HG02678 (cell line): ENCODE results near the gene KCNN3.
"Not testable (repeated sequence)": the region's sequence is repeated elsewhere in the genome, so short reads cannot be mapped to it uniquely, and the experiment has no call there.

Experiments used
- ATAC-seq: cut with Tn5 transposase; IDR thresholded peaks from one replicate; pipeline ENCODE4 v1.9.1; 2021; ENCODE audit warnings: mild to moderate bottlenecking, moderate library complexity; ENCODE audit not compliant: unreplicated experiment

The KCNN3 gene

DNA sequence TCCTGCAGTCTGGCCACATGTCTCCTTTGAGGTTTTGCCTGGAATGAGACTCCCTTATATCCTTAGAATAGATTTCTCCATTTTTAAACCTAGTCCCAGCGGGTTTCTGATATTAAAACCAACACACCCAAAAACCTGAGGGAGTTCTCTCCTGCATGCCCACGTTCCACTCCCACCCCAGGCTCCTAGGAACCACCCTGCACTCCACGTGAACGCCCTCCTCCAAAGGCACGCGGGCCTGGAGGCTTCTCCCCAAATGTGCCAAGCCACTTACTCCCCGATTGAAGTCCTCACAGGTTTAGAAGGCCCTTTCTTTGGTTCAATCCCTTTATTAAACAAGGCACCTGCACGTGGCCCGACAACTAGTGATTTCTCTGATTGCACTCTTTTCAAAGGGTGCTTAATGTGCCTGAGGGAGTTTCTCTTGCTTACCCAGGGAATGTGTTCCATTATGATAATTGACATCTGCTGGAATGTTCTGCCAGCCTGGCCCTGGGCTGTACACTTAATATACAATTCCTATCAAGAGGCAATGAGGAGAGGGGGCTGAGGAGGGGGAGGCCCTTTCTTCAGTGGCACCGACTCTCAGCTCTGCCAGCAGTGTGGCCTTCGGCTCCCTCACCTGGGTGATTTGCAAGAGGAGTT, 157.8 kb downstream of the KCNN3 start:
- no peak for ATAC-seq

- no peak for ATAC-seq
These were observed 158.7 kb downstream of the KCNN3 start for GRCh38 chr1:154711416-154711815.

DNA sequence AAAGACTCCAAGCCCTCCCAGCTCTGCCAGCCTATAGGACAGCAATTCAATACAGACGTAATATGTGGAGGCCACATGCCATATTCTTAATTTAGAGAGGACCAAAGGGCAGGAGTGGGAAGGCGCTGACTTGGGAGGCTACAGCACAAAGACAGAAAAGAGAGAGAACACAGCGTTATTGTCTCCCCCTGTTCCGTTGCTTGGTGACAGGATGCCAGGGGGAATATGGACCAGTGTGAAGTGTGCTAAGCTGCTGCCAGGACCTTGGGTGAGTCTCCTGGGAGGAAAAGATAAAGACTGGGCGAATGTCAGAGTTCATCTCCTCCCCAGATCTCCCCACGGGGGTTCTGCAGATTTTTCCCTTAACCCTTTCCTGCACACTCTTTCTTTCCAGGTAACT, 160.0 kb downstream of the KCNN3 start:
- no peak for ATAC-seq

- ATAC-seq: no peak
These were observed 162.1 kb downstream of the KCNN3 start for GRCh38 chr1:154707901-154708463.

DNA sequence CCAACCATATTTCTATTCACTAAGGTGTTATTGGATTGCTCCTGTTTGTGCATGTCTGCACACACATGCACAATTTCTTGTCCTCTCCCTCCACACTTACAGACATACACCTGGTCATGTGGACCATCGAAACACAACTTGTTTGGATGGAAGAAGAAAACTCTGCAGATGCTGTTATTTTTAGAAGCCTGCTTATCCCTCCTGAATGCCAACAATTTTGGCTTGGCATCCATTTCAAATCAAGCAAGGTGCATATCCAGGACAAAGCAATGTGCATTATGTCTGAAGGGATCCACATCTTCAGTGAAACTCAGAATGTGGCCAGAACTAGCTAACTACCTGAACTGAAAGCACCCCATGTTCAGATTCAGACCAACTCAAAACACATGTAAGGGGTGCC, 163.2 kb downstream of the KCNN3 start:
- ATAC-seq: no peak

DNA sequence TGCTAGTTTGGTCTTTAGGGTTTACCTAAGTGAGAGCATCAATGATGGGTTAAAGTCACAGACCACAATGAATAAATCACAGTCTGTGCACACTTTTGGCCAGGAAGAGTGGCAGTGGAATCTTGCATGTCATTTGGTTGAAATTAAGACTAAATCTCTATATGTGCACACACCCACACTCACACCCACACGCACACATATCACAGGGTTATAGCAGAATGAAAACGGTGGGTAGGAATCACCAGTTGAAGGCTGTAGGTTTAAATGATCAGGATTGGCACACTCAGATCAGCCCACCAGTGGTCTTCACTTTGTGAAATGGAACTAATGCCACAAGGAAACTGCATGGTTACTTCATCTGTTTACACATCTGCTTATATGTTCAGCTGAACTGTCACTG, 164.5 kb downstream of the KCNN3 start:
- no peak for ATAC-seq

- no peak for ATAC-seq
These were observed 166.9 kb downstream of the KCNN3 start for GRCh38 chr1:154703170-154703569.

DNA sequence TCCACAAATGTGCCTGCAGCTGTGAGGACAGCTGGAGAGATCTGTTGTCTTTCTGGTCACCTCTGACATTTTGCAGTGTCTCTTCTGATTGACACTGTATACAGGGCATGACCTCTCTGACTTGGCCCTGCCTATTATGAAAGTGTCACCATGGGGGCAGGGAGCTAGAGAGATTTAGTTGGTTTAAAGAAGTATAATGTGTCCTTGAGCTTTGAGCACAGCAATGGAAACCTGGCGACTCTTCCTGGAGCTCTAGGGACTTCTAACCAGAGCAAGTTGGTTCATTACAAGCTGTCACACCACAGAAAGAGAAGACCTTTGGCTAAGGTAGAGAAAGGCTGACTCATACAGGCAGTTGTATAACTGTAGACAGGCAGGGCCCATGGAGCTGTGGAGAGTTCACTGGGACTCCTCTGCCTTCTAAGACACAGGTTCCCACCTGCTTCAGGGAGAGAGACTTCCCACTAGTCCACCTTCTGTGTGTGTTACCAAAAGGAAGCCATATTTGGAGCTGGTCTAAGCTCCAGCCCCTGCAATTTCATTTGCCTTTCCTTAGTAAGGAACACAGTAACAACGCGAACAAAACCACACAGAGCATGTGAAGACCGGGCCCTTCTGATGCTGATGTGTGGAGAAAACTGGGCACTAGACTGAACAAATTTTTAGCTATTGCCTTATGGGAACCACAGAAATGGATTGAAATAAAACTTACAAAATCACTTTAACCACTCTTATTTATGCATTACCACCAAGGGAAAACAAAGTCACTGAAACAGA, 171.6 kb downstream of the KCNN3 start:
- no peak for ATAC-seq

DNA sequence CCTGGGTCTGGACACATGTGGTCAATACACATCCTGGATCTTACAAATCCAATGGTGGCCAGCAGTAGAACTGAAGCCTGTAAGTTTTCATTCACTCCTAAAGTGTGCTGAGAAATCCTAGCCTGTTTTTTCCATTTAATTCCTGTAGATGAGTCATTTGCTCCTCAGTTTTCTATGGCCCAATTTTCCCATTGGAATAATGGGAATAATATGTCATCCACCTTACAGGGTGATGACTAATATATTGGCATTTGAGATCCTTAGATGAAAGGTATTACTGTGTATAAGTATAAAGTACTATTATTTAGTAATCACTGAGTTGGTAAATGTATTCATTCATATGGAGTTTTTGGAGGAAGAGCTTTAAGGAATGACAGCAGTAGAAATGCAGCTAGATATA, 172.4 kb downstream of the KCNN3 start:
- ATAC-seq: no peak

GRCh38 chr1:154696456-154696855, 173.6 kb downstream of the KCNN3 start:
- no peak for ATAC-seq

- no peak for ATAC-seq
These were observed 174.1 kb downstream of the KCNN3 start for GRCh38 chr1:154695985-154696384.

GRCh38 chr1:154694995-154695394, 175.1 kb downstream of the KCNN3 start:
- no peak for ATAC-seq

GRCh38 chr1:154689083-154689482, 181.0 kb downstream of the KCNN3 start:
- ATAC-seq: no peak

DNA sequence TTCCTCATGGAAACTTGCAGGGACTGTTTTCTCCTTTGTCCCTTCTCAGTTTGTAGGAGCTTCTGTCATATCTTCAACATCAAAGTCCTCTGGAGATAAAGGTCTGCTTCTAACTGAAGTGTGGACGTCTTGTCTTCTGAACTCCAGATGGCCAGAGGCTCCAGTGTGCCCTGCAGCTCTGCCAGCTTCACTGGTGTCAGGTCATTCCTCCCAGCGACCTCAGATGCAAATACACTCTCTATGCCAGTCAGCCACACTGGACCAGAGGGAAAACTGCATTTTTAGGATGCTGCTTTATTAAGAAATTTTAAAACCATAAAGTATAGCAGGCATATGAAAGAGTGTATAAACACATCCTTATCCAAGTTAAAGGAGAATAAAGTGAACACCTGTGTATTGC, 183.6 kb downstream of the KCNN3 start:
- no peak for ATAC-seq

DNA sequence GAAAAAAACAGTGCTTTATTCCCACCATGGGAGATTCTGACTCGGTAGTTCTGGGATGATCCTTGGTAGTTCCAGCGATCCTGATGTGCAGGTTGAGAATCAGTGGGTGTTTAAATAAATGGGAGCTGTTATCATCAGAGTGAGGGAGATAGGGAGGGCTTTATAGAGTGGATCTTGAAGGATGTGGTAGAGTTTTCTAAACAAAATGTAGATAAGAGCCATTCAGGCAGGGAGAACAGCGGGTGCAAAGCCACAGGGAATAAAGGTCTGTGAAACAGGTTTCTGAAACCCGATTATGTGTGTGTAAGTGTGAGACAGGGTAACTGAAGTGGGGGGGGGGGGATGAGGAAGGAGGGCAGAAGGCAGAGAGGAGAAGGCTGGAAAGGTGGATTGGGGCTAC, 186.3 kb downstream of the KCNN3 start:
- no peak for ATAC-seq

GRCh38 chr1:154682254-154682653, 187.8 kb downstream of the KCNN3 start:
- no peak for ATAC-seq

- ATAC-seq: not testable (repeated sequence)
These were observed 192.2 kb downstream of the KCNN3 start for GRCh38 chr1:154677844-154678243.

GRCh38 chr1:154676847-154677246, 193.2 kb downstream of the KCNN3 start:
- ATAC-seq: not testable (repeated sequence)

DNA sequence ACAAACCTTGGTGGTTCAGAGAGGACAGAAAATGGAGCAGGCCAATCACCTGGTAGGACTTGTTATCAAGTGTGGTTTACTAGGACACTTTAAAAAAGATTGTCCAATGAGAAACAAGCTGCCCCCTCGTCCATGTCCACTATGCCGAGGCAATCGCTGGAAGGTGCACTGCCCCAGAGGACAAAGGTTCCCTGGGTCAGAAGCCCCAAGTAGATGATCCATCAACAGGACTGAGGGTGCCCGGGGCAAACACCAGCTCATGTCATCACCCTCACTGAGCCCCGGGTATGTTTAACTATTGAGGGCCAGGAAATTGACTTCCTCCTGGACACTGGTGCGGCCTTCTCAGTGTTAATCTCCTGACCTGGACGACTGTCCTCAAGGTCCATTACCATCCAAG, 195.6 kb downstream of the KCNN3 start:
- ATAC-seq: not testable (repeated sequence)

- not testable (repeated sequence) for ATAC-seq
These were observed 197.8 kb downstream of the KCNN3 start for GRCh38 chr1:154672245-154672644.

DNA sequence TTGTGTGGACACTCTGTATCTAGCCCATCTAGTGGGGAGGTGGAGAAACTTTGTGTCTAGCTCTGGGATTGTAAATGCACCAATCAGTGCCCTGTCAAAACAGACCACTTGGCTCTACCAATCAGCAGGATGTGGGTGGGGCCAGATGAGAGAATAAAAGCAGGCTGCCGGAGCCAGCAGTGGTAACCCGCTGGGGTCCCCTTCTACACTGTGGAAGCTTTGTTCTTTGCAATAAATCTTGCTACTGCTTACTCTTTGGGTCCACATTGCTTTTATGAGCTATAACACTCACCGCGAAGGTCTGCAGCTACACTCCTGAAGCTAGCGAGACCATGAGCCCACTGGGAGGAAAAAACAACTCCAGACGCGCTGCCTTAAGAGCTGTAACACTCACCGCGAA, 198.7 kb downstream of the KCNN3 start:
- not testable (repeated sequence) for ATAC-seq
